ENCODE measurements around the gene ADH1B.

DNA sequence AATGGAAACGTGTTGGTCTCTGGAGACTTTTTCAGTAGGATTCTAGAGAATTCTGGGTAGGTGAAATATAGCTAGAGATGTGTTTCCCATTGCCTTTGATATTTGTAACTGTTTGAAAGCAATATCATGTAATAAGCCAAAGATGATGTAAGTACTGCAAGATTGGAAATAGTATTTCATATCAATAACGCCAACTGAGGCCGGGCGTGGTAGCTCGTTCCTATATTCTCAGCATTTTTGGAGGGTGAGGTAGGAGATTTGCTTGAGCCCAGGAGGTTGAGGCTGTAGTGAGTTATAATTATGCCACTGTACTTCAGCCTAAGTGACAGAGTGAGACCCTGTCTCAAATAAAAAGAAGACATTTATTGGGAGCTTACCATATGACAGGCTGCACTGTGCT lies 39.9 kb downstream of the ADH1B start:
- TF ChIP-seq ZNF558 (tag by site-specific recombination; IDR thresholded peaks at IDR 0.05), result no peak
- TF ChIP-seq, protein P1, sequence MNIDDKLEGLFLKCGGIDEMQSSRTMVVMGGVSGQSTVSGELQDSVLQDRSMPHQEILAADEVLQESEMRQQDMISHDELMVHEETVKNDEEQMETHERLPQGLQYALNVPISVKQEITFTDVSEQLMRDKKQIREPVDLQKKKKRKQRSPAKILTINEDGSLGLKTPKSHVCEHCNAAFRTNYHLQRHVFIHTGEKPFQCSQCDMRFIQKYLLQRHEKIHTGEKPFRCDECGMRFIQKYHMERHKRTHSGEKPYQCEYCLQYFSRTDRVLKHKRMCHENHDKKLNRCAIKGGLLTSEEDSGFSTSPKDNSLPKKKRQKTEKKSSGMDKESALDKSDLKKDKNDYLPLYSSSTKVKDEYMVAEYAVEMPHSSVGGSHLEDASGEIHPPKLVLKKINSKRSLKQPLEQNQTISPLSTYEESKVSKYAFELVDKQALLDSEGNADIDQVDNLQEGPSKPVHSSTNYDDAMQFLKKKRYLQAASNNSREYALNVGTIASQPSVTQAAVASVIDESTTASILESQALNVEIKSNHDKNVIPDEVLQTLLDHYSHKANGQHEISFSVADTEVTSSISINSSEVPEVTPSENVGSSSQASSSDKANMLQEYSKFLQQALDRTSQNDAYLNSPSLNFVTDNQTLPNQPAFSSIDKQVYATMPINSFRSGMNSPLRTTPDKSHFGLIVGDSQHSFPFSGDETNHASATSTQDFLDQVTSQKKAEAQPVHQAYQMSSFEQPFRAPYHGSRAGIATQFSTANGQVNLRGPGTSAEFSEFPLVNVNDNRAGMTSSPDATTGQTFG (tag by site-specific recombination; IDR thresholded peaks at IDR 0.05; ENCODE audit: borderline replicate concordance), result no peak
- TF ChIP-seq SALL2 (tag by site-specific recombination; IDR thresholded peaks at IDR 0.05; ENCODE audit: borderline replicate concordance), result no peak
- TF ChIP-seq YY1 (tag by site-specific recombination; IDR thresholded peaks at IDR 0.05), result no peak
- TF ChIP-seq, protein P2, sequence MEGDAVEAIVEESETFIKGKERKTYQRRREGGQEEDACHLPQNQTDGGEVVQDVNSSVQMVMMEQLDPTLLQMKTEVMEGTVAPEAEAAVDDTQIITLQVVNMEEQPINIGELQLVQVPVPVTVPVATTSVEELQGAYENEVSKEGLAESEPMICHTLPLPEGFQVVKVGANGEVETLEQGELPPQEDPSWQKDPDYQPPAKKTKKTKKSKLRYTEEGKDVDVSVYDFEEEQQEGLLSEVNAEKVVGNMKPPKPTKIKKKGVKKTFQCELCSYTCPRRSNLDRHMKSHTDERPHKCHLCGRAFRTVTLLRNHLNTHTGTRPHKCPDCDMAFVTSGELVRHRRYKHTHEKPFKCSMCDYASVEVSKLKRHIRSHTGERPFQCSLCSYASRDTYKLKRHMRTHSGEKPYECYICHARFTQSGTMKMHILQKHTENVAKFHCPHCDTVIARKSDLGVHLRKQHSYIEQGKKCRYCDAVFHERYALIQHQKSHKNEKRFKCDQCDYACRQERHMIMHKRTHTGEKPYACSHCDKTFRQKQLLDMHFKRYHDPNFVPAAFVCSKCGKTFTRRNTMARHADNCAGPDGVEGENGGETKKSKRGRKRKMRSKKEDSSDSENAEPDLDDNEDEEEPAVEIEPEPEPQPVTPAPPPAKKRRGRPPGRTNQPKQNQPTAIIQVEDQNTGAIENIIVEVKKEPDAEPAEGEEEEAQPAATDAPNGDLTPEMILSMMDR (tag by site-specific recombination; IDR thresholded peaks at IDR 0.05), result no peak
- TF ChIP-seq ZNF302 (tag by site-specific recombination; IDR thresholded peaks at IDR 0.05; ENCODE audit: low read depth), result no peak
- no peak for TF ChIP-seq ZNF175 (tag by site-specific recombination; IDR thresholded peaks at IDR 0.05)
- no peak for TF ChIP-seq ZNF670 (tag by site-specific recombination; IDR thresholded peaks at IDR 0.05; ENCODE audit: low read depth)
- TF ChIP-seq, protein P3, sequence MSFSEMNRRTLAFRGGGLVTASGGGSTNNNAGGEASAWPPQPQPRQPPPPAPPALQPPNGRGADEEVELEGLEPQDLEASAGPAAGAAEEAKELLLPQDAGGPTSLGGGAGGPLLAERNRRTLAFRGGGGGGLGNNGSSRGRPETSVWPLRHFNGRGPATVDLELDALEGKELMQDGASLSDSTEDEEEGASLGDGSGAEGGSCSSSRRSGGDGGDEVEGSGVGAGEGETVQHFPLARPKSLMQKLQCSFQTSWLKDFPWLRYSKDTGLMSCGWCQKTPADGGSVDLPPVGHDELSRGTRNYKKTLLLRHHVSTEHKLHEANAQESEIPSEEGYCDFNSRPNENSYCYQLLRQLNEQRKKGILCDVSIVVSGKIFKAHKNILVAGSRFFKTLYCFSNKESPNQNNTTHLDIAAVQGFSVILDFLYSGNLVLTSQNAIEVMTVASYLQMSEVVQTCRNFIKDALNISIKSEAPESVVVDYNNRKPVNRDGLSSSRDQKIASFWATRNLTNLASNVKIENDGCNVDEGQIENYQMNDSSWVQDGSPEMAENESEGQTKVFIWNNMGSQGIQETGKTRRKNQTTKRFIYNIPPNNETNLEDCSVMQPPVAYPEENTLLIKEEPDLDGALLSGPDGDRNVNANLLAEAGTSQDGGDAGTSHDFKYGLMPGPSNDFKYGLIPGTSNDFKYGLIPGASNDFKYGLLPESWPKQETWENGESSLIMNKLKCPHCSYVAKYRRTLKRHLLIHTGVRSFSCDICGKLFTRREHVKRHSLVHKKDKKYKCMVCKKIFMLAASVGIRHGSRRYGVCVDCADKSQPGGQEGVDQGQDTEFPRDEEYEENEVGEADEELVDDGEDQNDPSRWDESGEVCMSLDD (tag by site-specific recombination; IDR thresholded peaks at IDR 0.05), result no peak
- TF ChIP-seq ZNF114 (tag by site-specific recombination; IDR thresholded peaks at IDR 0.05), result no peak
- TF ChIP-seq ZNF677 (tag by site-specific recombination; IDR thresholded peaks at IDR 0.05), result no peak
